Measurements from ENCODE around the gene MRM1.

MRM1 gene

GRCh38 chr17:36608794-36609497 lies 7.6 kb downstream of the MRM1 start:
- Histone ChIP-seq H3K27ac (peak overlapping the region in 6 of 11 experiments; percentile 1 to 50 (median 18); a peak in 8 of 22 replicates), H3K27me3 (no peaks in the 10 kb centered on the region), H3K4me1 (peaks cover 15 to 55% (median 44%) of the 10 kb centered on the region in 10 experiments), H3K4me3 (no peak overlapping the region), H3K36me3 (peaks cover 0 to 74% (median 34%) of the 10 kb centered on the region in 11 experiments; a peak in 18 of 22 replicates), H3K9ac (peak overlapping the region in 6 of 11 experiments; percentile 4 to 37 (median 24); a peak in 6 of 22 replicates), H4K20me1 (peaks cover 0 to 99% (median 89%) of the 10 kb centered on the region in 11 experiments; a peak in 19 of 22 replicates), H3K9me3 (replicated peaks in 1 of 11) (no peaks in the 10 kb centered on the region), H3K4me2 (peak overlapping the region; percentile 24 to 68 (median 45); a peak in 19 of 22 replicates)
- TF ChIP-seq Cebpa-rat (IDR thresholded peaks at IDR 0.05) = no peak

DNA sequence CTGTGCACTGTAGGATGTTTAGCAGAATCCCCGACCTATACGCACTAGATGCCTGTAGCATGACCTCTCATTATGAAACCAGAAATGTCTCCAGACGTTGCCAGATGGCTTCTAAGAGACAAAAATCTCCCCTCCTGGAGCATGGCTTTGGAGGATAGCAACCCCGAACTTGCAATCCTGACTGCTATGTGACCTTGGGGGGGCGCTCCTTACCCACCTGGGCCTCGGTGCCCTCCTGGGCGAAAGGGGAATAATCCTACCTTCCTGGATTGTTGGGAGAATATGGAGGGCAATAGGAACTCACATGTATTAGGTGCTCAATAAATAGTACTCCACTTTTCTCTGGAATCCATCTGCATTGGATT lies 8.1 kb downstream of the MRM1 start:
- no peak for TF ChIP-seq Cebpa-rat (IDR thresholded peaks at IDR 0.05)
- H3K9ac ChIP-seq = 0 out of 22 replicates have a peak overlapping the region, but pooled peaks of 1 of the 11 experiments have one; percentile 37
- no peaks in the 10 kb centered on the region for H3K9me3 ChIP-seq (replicated peaks in 1 of 11)
- H3K4me3 ChIP-seq = no peak overlapping the region
- peak overlapping the region in 2 of 11 experiments; percentile 2 to 50; a peak in 1 of 22 replicates for H3K27ac ChIP-seq
- peaks cover 10 to 50% (median 39%) of the 10 kb centered on the region in 10 experiments; a peak in 19 of 20 replicates for H3K4me1 ChIP-seq
- peaks cover 0 to 69% (median 34%) of the 10 kb centered on the region in 11 experiments; a peak in 18 of 22 replicates for H3K36me3 ChIP-seq
- peak overlapping the region in 9 of 11 experiments; percentile 24 to 68 (median 45); a peak in 7 of 22 replicates for H3K4me2 ChIP-seq
- H4K20me1 ChIP-seq = peaks cover 0 to 99% (median 89%) of the 10 kb centered on the region in 11 experiments; a peak in 18 of 22 replicates
- H3K27me3 ChIP-seq = no peaks in the 10 kb centered on the region

GRCh38 chr17:36610474-36610873 lies 9.1 kb downstream of the MRM1 start:
- no peak for TF ChIP-seq Cebpa-rat (IDR thresholded peaks at IDR 0.05)
- Histone ChIP-seq H3K36me3 (peaks cover 0 to 61% (median 29%) of the 10 kb centered on the region in 11 experiments; a peak in 17 of 22 replicates), H3K27ac (no peak overlapping the region), H3K9ac (no peak overlapping the region), H3K4me1 (peaks cover 10 to 40% (median 30%) of the 10 kb centered on the region in 10 experiments; a peak in 17 of 20 replicates), H3K27me3 (no peaks in the 10 kb centered on the region), H4K20me1 (peaks cover 0 to 98% (median 80%) of the 10 kb centered on the region in 11 experiments; a peak in 18 of 22 replicates), H3K4me2 (no peak overlapping the region), H3K4me3 (no peak overlapping the region), H3K9me3 (replicated peaks in 1 of 11) (no peaks in the 10 kb centered on the region)

GRCh38 chr17:36611345-36612072 lies 10.1 kb downstream of the MRM1 start:
- H3K4me3 ChIP-seq = no peak overlapping the region
- no peak overlapping the region for H3K4me2 ChIP-seq
- TF ChIP-seq Cebpa-rat (IDR thresholded peaks at IDR 0.05) = no peak
- H3K36me3 ChIP-seq = peaks cover 0 to 53% (median 26%) of the 10 kb centered on the region in 11 experiments; a peak in 17 of 22 replicates
- no peak overlapping the region for H3K27ac ChIP-seq
- H4K20me1 ChIP-seq = peaks cover 0 to 95% (median 74%) of the 10 kb centered on the region in 11 experiments; a peak in 18 of 22 replicates
- peaks cover 18 to 38% (median 29%) of the 10 kb centered on the region in 10 experiments; a peak in 19 of 20 replicates for H3K4me1 ChIP-seq
- H3K9me3 ChIP-seq (replicated peaks in 1 of 11) = no peaks in the 10 kb centered on the region
- no peaks in the 10 kb centered on the region for H3K27me3 ChIP-seq
- no peak overlapping the region for H3K9ac ChIP-seq

GRCh38 chr17:36612323-36612722 lies 10.9 kb downstream of the MRM1 start:
- no peaks in the 10 kb centered on the region for H3K9me3 ChIP-seq (replicated peaks in 1 of 11)
- H3K4me2 ChIP-seq = no peak overlapping the region
- no peak overlapping the region for H3K4me3 ChIP-seq
- no peak overlapping the region for H3K27ac ChIP-seq
- no peak for TF ChIP-seq Cebpa-rat (IDR thresholded peaks at IDR 0.05)
- H3K36me3 ChIP-seq = peaks cover 0 to 47% (median 25%) of the 10 kb centered on the region in 11 experiments; a peak in 17 of 22 replicates
- peaks cover 0 to 92% (median 67%) of the 10 kb centered on the region in 11 experiments; a peak in 18 of 22 replicates for H4K20me1 ChIP-seq
- H3K4me1 ChIP-seq = peaks cover 18 to 32% (median 27%) of the 10 kb centered on the region in 10 experiments; a peak in 19 of 20 replicates
- no peaks in the 10 kb centered on the region for H3K27me3 ChIP-seq
- no peak overlapping the region for H3K9ac ChIP-seq

GRCh38 chr17:36613155-36613554 lies 11.8 kb downstream of the MRM1 start:
- H3K36me3 ChIP-seq = peaks cover 0 to 39% (median 17%) of the 10 kb centered on the region in 11 experiments; a peak in 15 of 22 replicates
- H3K9ac ChIP-seq = no peak overlapping the region
- no peak overlapping the region for H3K4me2 ChIP-seq
- H3K4me3 ChIP-seq = no peak overlapping the region
- H4K20me1 ChIP-seq = peaks cover 0 to 83% (median 59%) of the 10 kb centered on the region in 11 experiments; a peak in 18 of 22 replicates
- H3K27ac ChIP-seq = no peak overlapping the region
- H3K9me3 ChIP-seq (replicated peaks in 1 of 11) = no peaks in the 10 kb centered on the region
- TF ChIP-seq Cebpa-rat (IDR thresholded peaks at IDR 0.05) = no peak
- no peaks in the 10 kb centered on the region for H3K27me3 ChIP-seq
- H3K4me1 ChIP-seq = peaks cover 18 to 27% (median 22%) of the 10 kb centered on the region in 10 experiments; a peak in 19 of 20 replicates

DNA sequence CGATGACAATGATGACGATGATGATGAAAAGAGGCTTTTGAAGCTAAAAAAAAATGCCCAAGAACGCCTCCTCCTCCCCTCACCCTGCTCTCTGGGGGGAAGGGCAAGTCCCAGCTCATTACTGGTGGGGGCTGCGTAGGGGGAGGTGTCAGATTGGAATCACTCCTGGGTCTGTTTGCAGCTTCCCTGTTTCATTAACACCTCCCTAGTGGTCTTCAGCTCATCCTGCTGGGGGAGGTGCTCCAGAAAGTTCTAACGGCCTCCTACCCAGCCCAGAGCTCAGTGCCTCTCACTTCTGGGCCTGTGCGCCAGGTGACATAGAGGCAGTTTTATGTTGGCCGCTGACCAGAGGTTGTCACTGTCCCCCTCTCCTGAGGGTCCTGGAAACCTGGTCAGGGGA lies 12.7 kb downstream of the MRM1 start:
- H3K4me3 ChIP-seq = no peak overlapping the region
- no peak for TF ChIP-seq Cebpa-rat (IDR thresholded peaks at IDR 0.05)
- peaks cover 0 to 75% (median 54%) of the 10 kb centered on the region in 11 experiments; a peak in 18 of 22 replicates for H4K20me1 ChIP-seq
- peaks cover 9 to 18% (median 13%) of the 10 kb centered on the region in 10 experiments; a peak in 19 of 20 replicates for H3K4me1 ChIP-seq
- H3K4me2 ChIP-seq = no peak overlapping the region
- no peaks in the 10 kb centered on the region for H3K9me3 ChIP-seq (replicated peaks in 1 of 11)
- H3K9ac ChIP-seq = no peak overlapping the region
- no peaks in the 10 kb centered on the region for H3K27me3 ChIP-seq
- no peak overlapping the region for H3K27ac ChIP-seq
- H3K36me3 ChIP-seq = peaks cover 0 to 30% (median 15%) of the 10 kb centered on the region in 11 experiments; a peak in 14 of 22 replicates

- TF ChIP-seq Cebpa-rat (IDR thresholded peaks at IDR 0.05) = no peak
- H3K4me1 ChIP-seq = peaks cover 7 to 13% (median 9%) of the 10 kb centered on the region in 10 experiments; a peak in 17 of 20 replicates
- peaks cover 0 to 21% (median 8%) of the 10 kb centered on the region in 11 experiments; a peak in 9 of 22 replicates for H3K36me3 ChIP-seq
- no peaks in the 10 kb centered on the region for H3K27me3 ChIP-seq
- H3K9ac ChIP-seq = no peak overlapping the region
- H3K4me2 ChIP-seq = no peak overlapping the region
- peaks cover 0 to 72% (median 46%) of the 10 kb centered on the region in 11 experiments; a peak in 15 of 22 replicates for H4K20me1 ChIP-seq
- no peaks in the 10 kb centered on the region for H3K9me3 ChIP-seq (replicated peaks in 1 of 11)
- H3K4me3 ChIP-seq = no peak overlapping the region
- no peak overlapping the region for H3K27ac ChIP-seq
Observed at GRCh38 chr17:36614933-36615332, 13.6 kb downstream of the MRM1 start.
